Stimulated activated CD8-positive, alpha-beta memory T cell treated with anti-CD3 and anti-CD28 coated beads, Interleukin-4, amount 100 ng/mL, for 4 hours (primary cell): Measurements from ENCODE around the gene FXN.
"Not testable (repeated sequence)": the region's sequence is repeated elsewhere in the genome, so short reads cannot be mapped to it uniquely, and the experiment has no call there.

ENCODE experiments used
- DNase-seq, 2 donors: peaks; one replicate each; pipeline ENCODE4 v3.0.0-alpha.2; 2020; ENCODE audit warnings: low read depth in 2 of 2, low spot score in 1 of 2

Gene FXN

DNA sequence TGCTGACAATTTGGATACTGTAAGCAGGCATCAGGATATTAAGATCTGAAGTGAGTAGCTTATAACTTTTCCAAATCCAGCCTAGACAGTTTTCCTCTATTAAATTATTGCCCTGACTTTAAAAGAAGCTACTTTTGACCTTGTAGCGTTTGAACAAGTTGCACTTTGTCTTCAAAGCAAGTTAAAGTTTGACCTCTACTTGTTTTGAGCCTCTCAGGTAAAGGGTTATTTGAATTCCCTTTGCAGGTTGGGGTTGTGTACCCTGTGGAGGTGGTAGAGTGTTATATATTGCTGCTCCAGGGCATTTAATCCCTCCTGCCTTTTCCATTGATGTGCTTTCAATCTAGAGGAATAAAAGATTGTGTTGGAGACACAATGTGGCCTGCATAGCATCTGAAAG lies 30.1 kb downstream of the FXN start:
- no peak for DNase-seq

DNA sequence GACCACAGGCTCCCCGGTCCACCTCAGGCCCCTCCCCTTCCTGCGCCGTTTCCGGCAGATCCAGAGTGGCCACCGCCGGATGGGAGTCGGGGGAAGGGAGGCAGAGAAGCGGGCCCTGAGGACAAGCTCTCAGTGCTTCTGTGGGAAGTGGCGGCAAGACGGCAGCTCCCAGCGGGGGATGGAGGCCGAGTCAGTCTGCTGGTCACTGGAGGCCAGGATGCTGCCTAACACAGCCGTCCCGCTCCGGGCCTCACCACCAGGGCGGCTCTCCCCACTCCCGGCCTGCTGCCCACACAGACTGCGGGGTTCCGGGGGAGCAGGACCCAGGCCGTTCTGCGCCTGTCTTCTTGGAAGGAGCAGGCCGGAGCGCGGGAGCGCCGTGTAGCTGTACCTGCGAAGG lies 31.4 kb downstream of the FXN start:
- DNase-seq, result no peak

DNA sequence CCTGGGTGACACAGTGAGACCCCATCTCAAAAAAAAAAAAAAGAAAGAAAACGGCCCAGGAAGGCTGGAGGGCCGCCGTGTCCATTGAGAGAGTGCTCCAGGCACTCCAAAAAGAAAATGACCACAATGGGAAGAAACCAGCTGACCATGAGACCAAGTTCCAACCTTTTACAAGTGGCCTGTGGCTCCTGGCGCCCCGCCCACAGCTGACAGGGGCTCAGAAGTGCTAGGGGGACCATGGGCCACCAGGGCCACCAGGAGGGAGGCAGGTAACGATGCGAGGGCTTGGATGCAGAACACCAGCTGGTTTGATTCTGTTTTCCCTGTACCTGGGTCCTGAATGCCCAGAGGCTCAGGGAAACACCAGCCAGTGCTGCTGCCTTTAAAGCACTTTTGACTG lies 34.6 kb downstream of the FXN start:
- no peak for DNase-seq

DNA sequence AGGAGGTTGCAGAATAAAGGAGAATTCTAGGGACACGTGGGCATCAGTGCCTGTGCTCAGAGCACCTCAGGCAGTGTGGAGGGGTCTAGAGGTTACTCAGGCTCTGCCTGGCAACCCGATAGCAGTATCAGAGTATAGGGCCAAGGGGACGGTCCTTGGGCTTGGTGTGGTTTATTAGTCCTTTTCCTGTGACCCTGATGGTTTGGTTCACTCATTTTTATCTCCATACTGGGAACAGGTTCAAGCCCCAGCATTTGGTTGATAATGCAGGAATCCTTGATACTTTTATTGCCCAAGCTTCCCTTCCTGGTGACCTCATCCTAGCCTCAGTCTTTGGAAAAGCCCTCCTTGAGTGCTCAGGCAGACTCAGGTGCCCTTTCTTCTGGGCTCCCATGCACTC lies 35.5 kb downstream of the FXN start:
- DNase-seq, result no peak

DNA sequence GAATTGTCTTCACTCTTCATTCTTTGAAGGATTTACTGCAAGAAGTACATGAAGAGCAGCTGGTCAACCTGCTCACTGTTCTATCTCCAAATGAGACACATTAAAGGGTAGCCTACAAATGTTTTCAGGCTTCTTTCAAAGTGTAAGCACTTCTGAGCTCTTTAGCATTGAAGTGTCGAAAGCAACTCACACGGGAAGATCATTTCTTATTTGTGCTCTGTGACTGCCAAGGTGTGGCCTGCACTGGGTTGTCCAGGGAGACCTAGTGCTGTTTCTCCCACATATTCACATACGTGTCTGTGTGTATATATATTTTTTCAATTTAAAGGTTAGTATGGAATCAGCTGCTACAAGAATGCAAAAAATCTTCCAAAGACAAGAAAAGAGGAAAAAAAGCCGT lies 37.6 kb downstream of the FXN start:
- DNase-seq, result no peak

DNA sequence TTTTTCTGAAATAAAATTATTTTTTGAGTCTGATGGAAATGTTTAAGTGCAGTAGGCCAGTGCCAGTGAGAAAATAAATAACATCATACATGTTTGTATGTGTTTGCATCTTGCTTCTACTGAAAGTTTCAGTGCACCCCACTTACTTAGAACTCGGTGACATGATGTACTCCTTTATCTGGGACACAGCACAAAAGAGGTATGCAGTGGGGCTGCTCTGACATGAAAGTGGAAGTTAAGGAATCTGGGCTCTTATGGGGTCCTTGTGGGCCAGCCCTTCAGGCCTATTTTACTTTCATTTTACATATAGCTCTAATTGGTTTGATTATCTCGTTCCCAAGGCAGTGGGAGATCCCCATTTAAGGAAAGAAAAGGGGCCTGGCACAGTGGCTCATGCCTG lies 39.2 kb downstream of the FXN start:
- DNase-seq, result no peak

DNA sequence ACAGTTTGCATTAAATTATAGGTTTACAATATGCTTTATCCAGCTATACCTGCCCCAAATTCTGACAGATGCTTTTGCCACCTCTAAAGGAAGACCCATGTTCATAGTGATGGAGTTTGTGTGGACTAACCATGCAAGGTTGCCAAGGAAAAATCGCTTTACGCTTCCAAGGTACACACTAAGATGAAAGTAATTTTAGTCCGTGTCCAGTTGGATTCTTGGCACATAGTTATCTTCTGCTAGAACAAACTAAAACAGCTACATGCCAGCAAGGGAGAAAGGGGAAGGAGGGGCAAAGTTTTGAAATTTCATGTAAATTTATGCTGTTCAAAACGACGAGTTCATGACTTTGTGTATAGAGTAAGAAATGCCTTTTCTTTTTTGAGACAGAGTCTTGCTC lies 41.0 kb downstream of the FXN start:
- no peak for DNase-seq

DNA sequence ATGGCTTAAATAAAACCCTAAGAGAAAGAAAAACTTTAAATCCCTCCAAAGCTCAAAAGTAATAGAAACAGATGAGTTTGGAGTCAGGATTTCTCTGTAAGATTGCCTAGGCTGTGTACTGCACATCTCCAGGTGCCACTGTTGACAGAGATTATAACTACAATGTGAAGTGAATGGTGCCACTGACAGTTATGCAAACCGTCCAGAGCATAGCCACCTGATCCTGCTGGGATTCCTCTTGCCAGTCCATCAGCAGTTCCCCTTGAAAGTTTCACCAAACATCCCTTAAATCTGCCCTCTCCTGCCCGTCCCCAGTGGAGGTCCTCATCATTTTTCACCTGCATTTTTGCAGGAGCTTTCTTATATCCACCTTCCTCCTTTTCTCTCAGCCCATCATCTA lies 42.5 kb downstream of the FXN start:
- no peak for DNase-seq

DNA sequence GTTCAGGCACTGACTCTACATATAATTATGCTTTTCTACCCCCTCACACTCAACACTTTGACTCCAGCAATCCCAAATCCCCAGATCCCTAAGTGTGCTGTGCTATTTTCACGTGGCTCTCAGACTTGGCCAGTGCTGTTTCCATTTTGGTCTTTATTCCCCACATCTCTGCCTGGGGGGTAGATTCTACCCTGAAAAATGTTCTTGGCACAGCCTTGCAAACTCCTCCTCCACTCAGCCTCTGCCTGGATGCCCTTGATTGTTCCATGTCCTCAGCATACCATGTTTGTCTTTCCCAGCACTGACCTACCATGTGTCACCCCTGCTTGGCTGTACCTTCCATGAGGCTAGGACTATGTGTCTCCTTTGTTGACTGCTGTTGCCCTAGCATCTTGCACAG lies 43.0 kb downstream of the FXN start:
- DNase-seq, result no peak

DNA sequence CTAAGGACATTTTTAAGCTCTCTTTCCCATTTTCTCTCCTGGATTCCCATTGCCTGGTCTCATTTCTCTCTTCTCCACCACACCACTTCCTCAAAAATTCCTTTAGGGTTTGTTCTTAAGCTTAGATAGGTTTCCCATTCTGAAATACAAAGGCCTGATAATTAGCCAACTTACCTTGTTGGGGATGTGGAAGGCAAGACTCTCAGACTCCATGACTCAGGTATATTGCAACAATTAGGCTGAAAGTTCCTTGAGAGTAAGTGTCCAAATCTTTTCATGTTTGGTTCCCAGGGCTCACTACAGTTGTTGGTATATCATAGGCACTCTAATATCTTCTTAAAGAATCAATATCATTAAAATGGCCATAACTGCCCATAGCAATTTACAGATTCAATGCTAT lies 43.6 kb downstream of the FXN start:
- no peak for DNase-seq

DNA sequence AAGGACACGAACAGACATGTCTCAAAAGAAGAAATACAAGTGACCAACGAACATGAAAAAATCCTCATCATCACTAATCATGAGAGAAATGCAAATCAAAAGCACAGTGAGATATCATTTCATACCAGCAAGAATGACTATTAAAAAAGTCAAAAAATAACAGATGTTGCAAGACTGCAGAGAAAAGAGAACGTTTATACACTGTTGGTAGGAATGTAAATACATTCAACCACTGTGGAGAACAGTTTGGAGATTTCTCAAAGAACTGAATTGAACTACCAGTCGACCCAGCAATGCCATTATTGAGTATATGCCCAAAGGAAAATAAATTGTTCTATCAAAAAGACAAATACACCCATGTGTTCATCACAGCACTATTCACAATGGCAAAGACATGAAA lies 45.7 kb downstream of the FXN start:
- DNase-seq, result no peak

DNA sequence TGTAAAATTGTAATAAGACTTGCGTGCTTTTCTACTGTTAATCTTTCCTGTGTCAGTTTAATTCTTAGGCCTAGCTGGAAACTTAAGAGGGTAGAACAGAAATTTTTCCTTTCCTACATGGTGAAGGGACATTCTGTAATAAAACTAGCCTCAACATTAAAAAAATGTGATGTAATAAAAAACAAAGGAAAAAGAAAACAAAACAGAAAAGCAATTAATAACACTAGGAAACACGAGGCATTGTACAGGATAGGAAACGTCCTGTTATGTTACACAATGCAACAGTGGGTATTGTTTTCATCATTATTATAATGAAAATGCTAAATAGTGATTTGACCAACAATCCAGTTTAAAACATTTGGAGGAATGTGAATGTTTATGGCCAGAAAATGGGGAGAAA lies 47.8 kb downstream of the FXN start:
- DNase-seq, result no peak

DNA sequence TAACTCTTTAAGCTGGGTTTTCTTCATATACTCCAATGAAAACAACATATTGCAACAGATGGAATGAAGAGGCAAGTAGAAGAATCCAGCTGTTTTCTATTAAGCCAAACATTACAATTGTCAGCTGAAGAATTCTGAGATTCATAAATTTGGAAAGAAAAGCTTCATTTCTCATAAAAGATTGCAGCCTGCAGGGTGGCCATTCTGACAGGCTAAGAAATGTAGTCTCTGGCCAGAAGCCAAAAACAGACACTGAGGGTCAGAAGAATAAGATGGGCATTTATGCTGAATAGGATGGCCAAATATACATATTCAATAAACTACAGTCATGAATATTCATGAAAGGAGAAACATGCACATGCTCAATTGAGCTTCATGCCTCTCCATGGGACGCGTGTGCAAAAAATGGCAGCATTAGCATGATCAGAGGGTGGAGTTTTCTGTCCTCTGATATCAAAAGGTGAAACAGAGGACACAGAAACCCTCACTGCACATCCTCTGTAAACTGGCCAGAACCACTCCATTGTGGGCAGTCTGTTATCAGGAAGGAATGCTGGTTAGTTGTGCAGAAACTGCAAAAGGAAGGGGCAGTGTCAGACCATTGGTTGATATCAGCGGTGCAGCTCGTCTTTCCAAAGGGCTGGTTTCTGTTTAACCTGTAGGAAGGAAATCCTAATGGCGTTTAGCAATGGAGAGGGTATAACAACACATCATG lies 50.2 kb downstream of the FXN start:
- DNase-seq, result no peak

DNA sequence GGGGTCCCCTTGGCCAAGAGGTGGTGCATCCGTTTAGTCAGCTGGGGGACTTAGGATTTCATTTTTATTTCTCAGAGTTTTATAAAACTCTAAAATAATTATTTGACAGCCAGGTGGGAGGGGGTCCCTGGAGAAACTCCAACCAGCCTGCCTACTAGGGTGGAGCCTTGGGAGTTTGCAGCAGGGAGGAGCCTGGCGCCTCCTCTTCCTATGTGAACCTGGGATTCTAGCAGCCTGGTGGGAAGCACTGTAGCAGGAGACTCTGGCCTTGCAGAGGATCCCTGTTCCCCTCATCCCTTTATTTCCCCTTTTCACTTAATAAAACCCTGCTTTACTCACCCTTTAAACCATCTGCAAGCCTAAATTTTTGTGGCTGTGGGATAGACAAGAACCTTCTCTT lies 50.8 kb downstream of the FXN start:
- DNase-seq, result no peak

DNA sequence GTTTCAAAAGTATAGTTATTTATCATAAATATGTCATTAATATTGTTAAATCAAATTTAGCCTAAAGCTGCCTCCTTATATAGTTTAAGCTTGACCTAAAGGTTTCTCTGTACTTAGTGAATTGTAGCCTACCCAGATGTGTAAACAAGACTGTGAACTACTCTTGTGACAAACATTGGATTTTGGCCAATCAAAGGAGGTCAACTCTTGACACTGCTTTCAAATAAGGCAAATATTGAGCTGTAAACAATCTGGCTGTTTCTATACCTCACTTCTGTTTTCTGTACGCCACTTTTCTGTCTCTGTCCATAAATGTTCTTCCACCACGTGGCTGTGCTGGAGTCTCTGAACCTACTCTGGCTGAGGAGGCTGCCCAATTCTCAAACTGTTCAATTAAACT lies 51.2 kb downstream of the FXN start:
- no peak for DNase-seq

DNA sequence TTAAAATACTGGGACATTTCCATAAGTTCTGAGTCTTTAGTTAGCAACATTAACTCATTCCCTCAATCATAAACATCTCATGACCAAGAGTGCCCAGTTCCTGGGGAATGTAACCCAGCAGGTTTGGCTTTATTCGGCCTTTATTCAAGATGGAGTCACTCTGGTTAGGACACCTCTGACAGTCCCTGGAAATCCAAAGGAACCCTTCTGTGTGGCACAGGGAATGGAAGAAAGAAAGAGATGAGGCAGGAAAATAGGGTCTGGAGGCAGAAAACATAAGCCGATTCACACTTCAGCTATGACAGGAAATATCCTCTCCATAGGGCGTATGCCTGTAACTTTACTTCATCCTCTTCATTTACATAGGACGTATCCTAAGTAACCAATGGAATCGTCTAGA lies 53.5 kb downstream of the FXN start:
- no peak for DNase-seq

DNA sequence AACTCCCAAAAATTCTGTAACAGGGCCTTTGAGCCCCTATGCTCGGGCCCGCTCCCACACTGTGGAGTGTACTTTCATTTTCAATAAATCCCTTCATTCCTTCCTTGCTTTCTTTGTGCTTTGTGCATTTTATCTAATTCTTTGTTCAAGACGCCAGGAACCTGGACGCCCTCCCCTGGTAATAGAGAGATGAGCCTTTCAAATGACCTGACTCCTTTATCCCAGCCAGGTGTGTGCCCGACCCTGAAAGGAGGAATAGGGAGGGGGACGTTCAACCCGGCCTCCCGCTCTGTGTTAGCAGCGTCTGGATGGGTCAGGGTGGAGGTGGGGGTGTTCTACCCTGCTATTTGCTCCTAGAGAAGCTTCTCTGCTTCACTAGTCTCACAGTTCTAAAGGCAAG lies 53.9 kb downstream of the FXN start:
- no peak for DNase-seq

DNA sequence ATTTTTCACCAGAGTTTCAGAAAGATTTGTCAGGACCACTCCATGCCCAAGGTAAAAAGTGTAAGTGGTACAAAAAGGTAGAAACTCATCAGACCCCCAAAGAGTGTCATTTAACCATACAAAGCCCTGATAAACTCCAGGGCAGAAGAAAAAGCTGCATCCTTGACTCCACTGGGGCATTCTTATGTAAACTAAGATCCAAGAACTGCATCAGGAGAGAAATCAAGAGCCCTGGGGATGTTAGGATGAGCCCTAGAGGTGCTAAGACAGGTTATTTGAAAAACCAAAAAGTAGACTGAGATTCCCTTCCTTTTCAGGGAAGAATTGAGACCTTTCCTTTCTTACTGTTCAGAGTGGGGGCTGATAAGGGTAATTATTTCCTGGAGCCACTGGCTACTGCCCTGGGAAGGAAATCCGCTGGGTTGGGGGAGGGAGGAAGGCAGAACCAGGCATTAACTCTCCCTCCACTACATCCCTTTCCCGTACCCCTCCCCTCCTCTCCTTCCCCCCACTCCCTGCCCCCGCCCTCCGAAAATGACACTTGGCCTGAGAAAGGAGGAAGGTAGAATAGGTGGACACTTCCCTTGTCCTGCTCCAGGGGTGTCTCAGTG lies 54.7 kb downstream of the FXN start:
- no peak for DNase-seq

DNA sequence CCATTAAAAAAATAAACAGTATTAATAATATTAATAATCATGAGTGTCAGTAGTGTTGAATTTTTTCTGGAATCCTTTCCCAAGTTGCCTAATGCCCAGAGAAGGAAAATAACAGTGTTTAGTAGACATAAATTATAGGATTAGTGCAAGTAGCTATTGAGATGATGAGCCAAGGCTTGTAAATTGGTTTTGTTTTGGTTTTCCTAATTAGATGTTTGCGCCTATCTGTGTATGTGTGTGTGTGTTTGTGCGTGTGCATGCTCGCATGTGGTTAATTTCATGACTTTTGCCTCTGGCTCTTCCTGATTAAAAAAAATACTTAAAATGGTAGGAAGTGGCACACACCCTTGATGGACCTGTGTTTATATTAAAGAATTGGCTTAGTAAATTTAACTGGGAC lies 55.4 kb downstream of the FXN start:
- no peak for DNase-seq

DNA sequence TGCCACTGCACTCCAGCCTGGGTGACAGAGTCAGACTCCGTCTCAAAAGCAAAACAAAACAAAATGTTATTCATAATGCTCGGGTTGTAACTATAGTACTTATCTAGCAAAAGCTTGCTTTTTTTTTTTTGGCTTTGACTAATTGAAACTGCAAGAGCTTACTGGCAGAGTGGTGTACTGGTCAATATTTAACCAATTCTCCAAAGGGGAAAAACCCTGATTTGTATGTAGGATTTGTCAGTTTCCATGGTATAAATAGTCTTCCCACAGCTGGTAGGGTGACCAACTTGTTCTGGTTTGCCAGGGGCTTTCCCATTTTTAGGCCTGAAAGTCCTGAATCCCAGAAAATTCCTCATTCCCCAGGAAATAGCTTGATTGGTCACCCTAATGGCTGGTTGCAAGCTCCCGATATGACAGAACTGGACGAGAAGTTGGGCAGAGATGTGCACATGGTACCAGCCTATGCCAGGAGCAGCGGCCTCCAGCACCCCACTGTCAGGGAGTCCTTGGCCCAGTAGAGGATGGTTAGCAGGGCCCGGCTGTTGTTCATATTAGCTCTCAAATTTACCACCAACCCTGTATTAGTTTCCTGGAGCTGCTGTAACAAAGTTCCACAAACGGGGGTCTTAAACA lies 58.0 kb downstream of the FXN start:
- no peak for DNase-seq

DNA sequence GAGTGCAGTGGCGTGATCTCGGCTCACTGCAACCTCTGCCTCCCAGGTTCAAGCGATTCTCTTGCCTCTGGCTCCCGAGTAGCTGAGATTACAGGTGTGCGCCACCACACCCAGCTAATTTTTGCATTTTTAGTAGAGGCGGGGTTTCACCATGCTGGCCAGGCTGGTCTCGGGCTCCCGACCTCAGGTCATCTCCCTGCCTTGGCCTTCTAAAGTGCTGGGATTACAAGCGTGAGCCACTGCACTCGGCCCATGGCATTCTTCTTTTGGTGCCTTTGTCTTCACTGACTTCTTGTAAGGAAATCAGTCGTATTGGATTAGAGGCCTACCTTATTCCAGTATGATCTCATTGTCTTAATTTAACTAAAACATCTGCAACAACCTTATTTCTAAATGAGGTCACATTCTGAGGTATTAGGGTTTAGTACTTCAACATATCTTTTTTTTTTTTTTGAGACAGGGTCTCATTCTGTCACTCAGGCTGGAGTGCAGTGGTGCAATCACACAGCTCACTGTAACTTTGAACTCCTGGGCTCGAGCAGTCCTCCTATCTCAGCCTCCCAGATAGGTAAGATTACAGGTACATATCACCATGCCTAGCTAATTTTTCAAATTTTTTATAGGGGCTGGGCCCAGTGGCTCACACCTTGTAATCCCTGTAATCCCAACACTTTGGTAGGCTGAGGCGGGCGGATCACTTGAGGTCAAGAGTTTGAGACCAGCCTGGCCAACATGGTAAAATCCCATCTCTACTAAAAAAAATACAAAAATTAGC lies 59.0 kb downstream of the FXN start:
- not testable (repeated sequence) for DNase-seq

DNA sequence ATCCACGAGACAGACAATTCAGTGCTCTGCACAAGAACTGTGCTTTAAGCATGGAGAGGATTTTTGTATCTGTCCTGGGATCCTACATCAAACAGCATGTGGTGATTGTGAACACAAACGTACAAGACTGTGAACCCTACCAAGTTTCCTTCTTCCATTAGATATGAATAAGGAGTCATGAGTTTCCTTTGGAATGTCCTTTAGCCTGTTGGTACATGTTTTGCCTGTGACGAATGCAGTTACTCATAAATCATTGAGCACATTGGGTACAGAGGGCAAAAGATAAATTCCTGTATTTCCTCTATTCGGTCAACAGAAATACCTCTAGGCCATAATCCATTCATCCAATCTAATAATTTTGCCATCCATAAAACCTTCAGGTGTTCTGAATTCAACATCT lies 61.5 kb downstream of the FXN start:
- no peak for DNase-seq
